Measurements from ENCODE around the gene MRPL39.

- TF ChIP-seq POLR2A (IDR thresholded peaks at IDR 0.05): no peak
- TF ChIP-seq CTCF (IDR thresholded peaks at IDR 0.05): no peak
Observed at GRCh38 chr21:25555492-25555891, 51.8 kb downstream of the MRPL39 start.
